GM18505 (cell line): Measurements from ENCODE around the gene TMEM80.

Source experiments
- ATAC-seq: cut with Tn5 transposase; IDR thresholded peaks from one replicate; pipeline ENCODE4 v1.9.1; 2021; ENCODE audit not compliant: unreplicated experiment
- POLR2A ChIP-seq: IDR thresholded peaks from 4 replicates; pipeline ENCODE4 v1.6.1; 2011; ENCODE audit warnings: borderline replicate concordance; ENCODE audit not compliant: insufficient read depth, insufficient read length; ENCODE audit errors: extremely low read depth

The TMEM80 gene

DNA sequence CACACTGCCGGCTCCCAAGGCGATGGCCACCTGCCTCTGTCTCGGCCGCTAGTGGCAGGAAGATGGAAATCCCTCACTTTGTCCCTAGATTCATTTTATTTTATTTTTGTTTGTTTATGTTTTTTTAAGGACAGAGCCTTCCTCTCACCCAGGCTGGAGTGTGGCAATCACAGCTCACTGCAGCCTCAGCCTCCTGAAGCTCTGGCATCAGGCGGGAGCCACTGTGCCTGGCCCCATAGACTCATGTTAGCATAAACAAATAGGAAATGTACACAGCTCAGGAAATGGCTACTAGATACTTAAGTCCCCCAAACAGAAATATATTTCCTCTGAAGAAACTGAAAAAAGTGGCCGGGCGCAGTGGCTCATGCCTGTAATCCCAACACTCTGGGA, 3.5 kb downstream of the TMEM80 start:
- ATAC-seq, result no peak

GRCh38 chr11:699753-700152, 4.1 kb downstream of the TMEM80 start:
- no peak for ATAC-seq
- TF ChIP-seq POLR2A, result no peak

More for the DNA sequence above, 3.5 kb downstream of the TMEM80 start:
- TF ChIP-seq POLR2A, result no peak

- TF ChIP-seq POLR2A, result no peak
- no peak for ATAC-seq
Measured at GRCh38 chr11:701741-702461, 6.3 kb downstream of the TMEM80 start.

- TF ChIP-seq POLR2A, result no peak
- ATAC-seq, result no peak
Measured at GRCh38 chr11:702462-703461, 7.1 kb downstream of the TMEM80 start.

GRCh38 chr11:703506-703905, 7.9 kb downstream of the TMEM80 start:
- ATAC-seq, result no peak
- no peak for TF ChIP-seq POLR2A

DNA sequence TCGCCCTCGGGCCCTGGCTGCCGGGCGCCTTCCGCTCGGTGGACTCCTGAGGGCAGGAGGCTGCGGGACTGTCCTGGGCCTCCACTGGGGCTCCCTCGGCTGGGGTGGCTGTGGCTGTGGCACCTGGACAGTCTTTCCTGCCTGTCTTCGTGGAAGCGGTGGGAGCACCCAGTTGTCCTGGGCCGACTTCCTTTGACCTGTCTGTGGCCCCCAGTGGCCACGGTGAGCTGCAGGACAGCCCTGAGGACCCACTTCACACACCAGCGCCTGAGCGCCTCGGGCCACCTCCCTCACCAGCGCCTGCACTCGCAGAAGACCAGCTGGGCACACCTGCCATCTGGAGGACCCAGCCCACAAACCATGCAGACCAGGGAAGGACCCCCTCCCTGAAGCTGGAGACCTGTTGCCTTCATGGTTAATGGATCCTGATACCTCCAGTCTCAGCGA, 8.6 kb downstream of the TMEM80 start:
- ATAC-seq, result no peak
- no peak for TF ChIP-seq POLR2A

DNA sequence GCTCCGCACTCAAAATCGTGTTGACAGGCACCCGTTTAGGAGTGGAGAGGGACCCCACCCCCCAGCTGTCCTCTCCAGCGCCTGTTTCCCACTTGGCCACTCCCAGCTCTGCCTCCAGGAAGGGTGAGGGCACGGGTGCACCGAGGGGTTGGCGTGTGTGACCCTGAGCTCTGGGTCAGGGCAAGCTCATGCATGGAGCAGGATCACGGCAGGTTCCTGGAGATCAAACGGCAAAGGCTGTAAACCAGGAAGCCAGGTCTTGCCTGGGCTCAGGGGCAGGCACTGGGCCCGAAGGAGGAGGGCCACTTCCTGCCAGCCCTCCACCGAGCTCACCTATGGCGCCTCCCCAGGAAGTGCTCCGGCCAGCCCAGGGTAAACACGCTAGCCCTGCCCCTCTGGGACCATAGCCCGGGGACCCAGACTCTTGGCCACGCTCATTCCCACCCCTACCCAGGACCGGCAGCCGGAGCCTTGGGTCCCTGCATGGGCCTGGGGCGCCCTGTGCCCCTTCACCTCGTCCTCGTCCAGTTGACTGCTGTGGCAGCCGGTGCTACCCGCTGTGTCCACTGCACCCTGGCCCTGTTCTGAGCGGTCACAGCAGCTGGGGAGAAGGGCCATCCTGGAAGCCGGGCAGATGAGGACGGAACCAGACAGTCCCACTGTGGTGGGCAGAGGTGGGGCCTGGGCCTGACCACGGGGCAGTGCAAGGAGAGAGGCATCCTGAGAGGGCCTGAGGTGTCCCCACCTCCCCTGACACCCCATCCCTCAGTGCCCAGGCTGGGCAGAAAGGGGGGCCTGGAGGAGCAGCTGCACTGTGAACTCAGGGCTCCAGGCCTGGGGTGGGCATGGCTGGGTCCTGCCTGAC, 9.4 kb downstream of the TMEM80 start:
- no peak for ATAC-seq
- no peak for TF ChIP-seq POLR2A

DNA sequence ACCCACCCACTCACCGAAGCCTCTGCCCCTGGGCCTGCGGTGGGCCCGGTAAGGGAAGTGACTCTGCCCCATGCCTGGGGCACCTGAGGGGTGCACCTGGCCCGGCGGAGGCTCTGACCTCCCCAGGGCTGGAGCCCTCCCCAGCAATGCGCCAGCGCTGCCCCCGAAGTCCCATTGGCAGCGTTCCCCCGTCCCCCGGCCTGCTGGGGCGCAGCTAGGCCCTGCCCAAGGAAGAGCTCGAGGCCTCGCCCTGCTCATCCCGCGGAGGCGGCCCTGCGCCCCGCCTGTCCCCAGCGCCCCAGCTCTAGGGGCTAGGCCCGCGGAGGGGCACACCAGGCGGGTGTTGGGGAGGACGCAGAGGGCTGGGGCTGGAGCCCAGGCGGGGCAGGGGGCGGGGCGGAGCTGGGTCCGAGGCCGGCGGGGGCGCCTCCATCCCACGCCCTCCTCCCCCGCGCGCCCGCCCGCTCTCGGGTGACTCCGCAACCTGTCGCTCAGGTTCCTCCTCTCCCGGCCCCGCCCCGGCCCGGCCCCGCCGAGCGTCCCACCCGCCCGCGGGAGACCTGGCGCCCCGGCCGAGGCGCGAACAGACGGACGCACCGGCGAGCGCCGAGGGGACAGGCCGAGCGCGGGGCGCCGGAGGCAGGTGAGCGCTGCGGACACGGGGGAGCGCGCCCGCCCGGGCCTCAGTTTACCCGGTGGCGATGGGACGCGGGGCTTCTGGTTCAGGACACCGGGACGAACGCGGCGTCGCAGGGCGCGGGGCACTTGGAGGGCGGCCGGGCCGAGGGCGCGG, 10.2 kb downstream of the TMEM80 start, which contains the start of gene EPS8L2:
TSS of gene EPS8L2 (plus strand) at position 586 of the 793 bp plus-strand sequence. CDS start 3,177 bp downstream, outside the sequence.
- no peak for ATAC-seq
- TF ChIP-seq POLR2A, result no peak

- ATAC-seq, result no peak
- TF ChIP-seq POLR2A, result no peak
Measured at GRCh38 chr11:706439-706956, 10.9 kb downstream of the TMEM80 start.

- no peak for TF ChIP-seq POLR2A
- ATAC-seq, result no peak
Measured at GRCh38 chr11:706957-707816, 11.6 kb downstream of the TMEM80 start.

DNA sequence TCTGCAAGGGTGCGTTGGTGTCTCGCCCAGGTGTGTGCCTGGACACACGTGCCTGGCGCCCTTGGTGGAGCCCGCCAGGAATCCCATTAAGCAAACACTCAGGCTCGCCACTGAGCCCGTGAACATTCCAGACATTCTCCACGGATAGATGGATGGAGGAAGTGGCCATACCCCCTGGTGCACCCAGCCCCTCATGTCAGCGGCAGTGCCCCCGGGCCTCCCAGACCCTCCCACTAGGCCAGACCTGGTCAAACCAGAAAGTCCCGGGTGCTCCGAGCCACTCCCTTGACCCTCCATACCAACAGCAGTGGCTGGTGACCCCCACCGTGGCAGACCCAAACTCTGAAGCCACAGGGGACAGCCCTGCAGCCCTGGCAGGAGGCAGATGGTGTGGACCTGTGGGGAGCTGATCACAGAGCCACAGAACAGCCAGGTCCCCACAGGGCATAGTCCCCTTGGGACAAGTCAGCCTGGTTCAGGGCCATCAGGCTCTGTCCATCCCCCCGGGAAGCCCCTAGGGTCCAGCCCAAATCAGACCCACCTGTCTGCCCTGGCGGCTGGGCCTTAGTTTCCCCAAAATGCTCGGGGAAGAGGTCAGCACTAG, 12.3 kb downstream of the TMEM80 start:
- ATAC-seq, result no peak
- no peak for TF ChIP-seq POLR2A

DNA sequence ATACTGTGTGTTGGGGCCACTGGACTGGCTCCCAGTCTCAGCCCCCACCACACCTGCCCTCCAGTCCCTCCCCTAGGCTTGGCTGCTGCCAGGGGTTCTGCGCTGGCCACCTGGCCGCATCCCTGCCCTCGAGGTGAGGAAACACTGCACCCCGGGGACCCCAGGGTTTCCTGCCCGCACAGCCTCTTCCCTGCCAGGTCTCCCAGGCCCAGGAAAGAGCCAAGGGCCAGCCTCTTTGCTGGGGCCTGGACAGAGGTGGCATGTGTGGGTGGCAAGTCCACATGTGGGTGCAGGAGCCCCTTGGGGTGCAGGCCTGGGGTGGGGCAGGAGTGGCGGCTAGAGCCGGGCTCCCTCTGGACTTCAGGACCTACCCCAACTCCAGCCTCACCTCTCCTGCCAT, 12.9 kb downstream of the TMEM80 start:
- no peak for ATAC-seq
- TF ChIP-seq POLR2A, result no peak
